B cell (primary cell): ENCODE data around the gene GPC5.

ENCODE experiments used
- EZH2 ChIP-seq: IDR thresholded peaks from 2 replicates; pipeline ENCODE4 v1.6.1; 2012; ENCODE audit warnings: borderline replicate concordance, low read depth, mild to moderate bottlenecking, moderate library complexity, low read length; ENCODE audit not compliant: insufficient read depth, poor library complexity, severe bottlenecking
- TF ChIP-seq, protein P1 (sequence below): fragments of 200-600 bp; IDR thresholded peaks from one replicate; pipeline ENCODE4 v1.8.0; 2022; ENCODE audit warnings: antibody characterized with exemption, mild to moderate bottlenecking

DNA sequence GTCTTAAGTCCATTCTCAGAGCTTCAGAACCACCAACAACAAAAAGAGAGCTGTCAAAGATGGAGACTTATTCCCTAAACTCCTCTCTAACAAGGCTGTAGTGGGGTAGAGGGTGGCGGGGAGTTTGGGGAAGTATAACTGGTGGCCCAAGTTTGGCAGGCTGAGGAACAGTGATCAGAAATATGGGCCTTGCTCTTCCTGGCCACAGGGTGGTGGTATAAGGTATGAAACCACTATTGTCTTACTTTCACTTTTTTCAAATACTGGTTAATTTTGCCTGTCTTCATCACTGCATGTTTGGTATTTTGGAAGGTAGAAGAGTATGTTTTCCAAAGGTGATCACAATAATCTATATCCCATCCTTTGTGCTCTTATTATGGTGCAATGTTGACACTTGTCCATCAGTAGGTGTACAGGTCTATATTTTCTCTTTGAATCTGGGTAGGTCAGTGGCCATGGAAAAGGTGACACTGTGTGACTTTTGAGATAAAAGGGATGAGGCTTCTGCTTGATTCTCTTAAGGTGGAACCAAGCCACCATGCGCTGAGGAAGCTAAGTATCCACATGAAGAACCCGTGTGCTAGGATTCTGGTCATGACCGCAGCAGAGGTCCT, 23.2 kb upstream of the GPC5 start:
- TF ChIP-seq, protein P1, sequence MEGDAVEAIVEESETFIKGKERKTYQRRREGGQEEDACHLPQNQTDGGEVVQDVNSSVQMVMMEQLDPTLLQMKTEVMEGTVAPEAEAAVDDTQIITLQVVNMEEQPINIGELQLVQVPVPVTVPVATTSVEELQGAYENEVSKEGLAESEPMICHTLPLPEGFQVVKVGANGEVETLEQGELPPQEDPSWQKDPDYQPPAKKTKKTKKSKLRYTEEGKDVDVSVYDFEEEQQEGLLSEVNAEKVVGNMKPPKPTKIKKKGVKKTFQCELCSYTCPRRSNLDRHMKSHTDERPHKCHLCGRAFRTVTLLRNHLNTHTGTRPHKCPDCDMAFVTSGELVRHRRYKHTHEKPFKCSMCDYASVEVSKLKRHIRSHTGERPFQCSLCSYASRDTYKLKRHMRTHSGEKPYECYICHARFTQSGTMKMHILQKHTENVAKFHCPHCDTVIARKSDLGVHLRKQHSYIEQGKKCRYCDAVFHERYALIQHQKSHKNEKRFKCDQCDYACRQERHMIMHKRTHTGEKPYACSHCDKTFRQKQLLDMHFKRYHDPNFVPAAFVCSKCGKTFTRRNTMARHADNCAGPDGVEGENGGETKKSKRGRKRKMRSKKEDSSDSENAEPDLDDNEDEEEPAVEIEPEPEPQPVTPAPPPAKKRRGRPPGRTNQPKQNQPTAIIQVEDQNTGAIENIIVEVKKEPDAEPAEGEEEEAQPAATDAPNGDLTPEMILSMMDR = peak; percentile 68
- no peak for TF ChIP-seq EZH2
